ENCODE results near the gene PSMG4. TPM values are rescaled to one million over a fixed set of nuclear protein-coding genes. Genes with fewer than 3 reads are reported as not detected.

The PSMG4 gene
- total and polyA plus RNA-seq, 2 of the 8 experiments (the other 6 are each of a cell fraction or from before 2014, with no cell fraction given), result 40.6 to 113 TPM

GRCh38 chr6:3284436-3284876 is 25.7 kb downstream of the PSMG4 start:
- H3K9ac ChIP-seq (replicated peaks in 1 of 4; ENCODE audit: extremely low read depth in 1 of 4, low read depth in 3 of 4, low read length in 3 of 4), result no peak overlapping the region
- FAIRE-seq, result no peak
- H4K5ac ChIP-seq (ENCODE audit: insufficient read length, low read depth, low read length), result no peak overlapping the region
- no peak overlapping the region for H3K4ac ChIP-seq (replicated peaks; ENCODE audit: insufficient read length, low read depth, low read length)
- no peaks in the 10 kb centered on the region for H3K79me2 ChIP-seq (ENCODE audit: control insufficient read depth in 1 of 2, insufficient read depth in 2 of 2, low read length in 2 of 2)
- 0 out of 2 replicates have a peak overlapping the region, but pooled peaks have one; percentile 46 for H2BK15ac ChIP-seq (ENCODE audit: low read length)
- H4K20me1 ChIP-seq (replicated peaks in 1 of 2; ENCODE audit: control insufficient read depth in 1 of 2, insufficient read depth in 2 of 2, low read length in 2 of 2), result no peaks in the 10 kb centered on the region
- H3K23me2 ChIP-seq (ENCODE audit: low read depth, low read length), result no peaks in the 10 kb centered on the region
- ChIA-PET CTCF (ENCODE audit: partially characterized antibody) (interaction anchor here (0.8 to 5.1 kb wide), 5 partner anchors 13 to 284 kb away, joined by 3 to 35 read pairs (median 5); no protein-coding TSS in a partner anchor), POLR2A (ENCODE audit: partially characterized antibody) (interaction anchor here (2.0 kb wide), 1 partner anchor 12 kb away, joined by 4 read pairs; no protein-coding TSS in a partner anchor)
- no peak overlapping the region for H3K14ac ChIP-seq (ENCODE audit: insufficient read length)
- whole genome bisulfite sequencing, 2 experiments (ENCODE audit: extremely low coverage in 1 of 2, insufficient coverage in 1 of 2, insufficient read length in 1 of 2, insufficient replicate concordance in 2 of 2, low coverage in 1 of 2, low lambda C conversion rate in 2 of 2, missing lambda C conversion rate in 1 of 2), result 95% methylated on average over 17 of the region's 17 CpGs; no CpG with 5 or more reads in 1 of the 2 experiments
- no peak for DNase-seq (ENCODE audit: low read depth in 1 of 2, low spot score in 2 of 2)
- H2AFZ ChIP-seq (ENCODE audit: low read length), result no peak overlapping the region
- H3K56ac ChIP-seq (replicated peaks; ENCODE audit: insufficient read length, low read depth, low read length), result no peak overlapping the region
- H4K91ac ChIP-seq (replicated peaks; ENCODE audit: insufficient read length, low read length), result no peak overlapping the region
- no peaks in the 10 kb centered on the region for H3K79me1 ChIP-seq (ENCODE audit: low read depth, low read length)
- H4K8ac ChIP-seq (ENCODE audit: extremely low read depth, insufficient read depth, low read length), result no peak overlapping the region
- H3K4me3 ChIP-seq (ENCODE audit: extremely low read depth in 1 of 4, insufficient read depth in 2 of 4, low read depth in 3 of 4, low read length in 4 of 4), result no peak overlapping the region
- H3K27ac ChIP-seq (ENCODE audit: low read depth, low read length), result no peak overlapping the region; the same call in 1 of the 2 replicates
- H3K4me1 ChIP-seq (replicated peaks in 1 of 4; ENCODE audit: control insufficient read depth in 3 of 4, insufficient read depth in 4 of 4, low read length in 3 of 4), result peaks cover 11 to 15% (median 15%) of the 10 kb centered on the region in 4 experiments
- H3K18ac ChIP-seq (ENCODE audit: extremely low read depth, low read length), result no peak overlapping the region; the same call in 1 of the 2 replicates
- H2BK5ac ChIP-seq (ENCODE audit: low read depth, low read length), result no peak overlapping the region; the same call in 1 of the 2 replicates
- H3K36me3 ChIP-seq (ENCODE audit: control insufficient read depth in 2 of 4, insufficient read depth in 4 of 4, low read length in 3 of 4), result peaks cover 0 to 8% (median 2%) of the 10 kb centered on the region in 4 experiments; a peak in 2 of 8 replicates
- H2BK12ac ChIP-seq (ENCODE audit: low read depth, low read length), result no peak overlapping the region
- H3K4me2 ChIP-seq (ENCODE audit: insufficient read depth in 1 of 2, low read depth in 2 of 2, low read length in 2 of 2), result no peak overlapping the region
- H2BK20ac ChIP-seq (ENCODE audit: low read length), result no peak overlapping the region
- no peaks in the 10 kb centered on the region for H3K27me3 ChIP-seq (replicated peaks in 1 of 4; ENCODE audit: control insufficient read depth in 3 of 4, extremely low read depth in 1 of 4, insufficient read depth in 3 of 4, low read length in 3 of 4)
- no peak overlapping the region for H3K23ac ChIP-seq (ENCODE audit: insufficient read length)
- no peaks in the 10 kb centered on the region for H3K9me3 ChIP-seq (ENCODE audit: insufficient read depth in 2 of 2, low read depth in 1 of 2, low read length in 1 of 2)
- no peak for TF ChIP-seq BRCA1 (IDR thresholded peaks at IDR 0.05; ENCODE audit: low read depth, low read length)
- no peak for TF ChIP-seq NANOG (IDR thresholded peaks at IDR 0.05; ENCODE audit: insufficient read depth, low read depth, low read length, poor library complexity, severe bottlenecking)
- TF ChIP-seq SUZ12 (IDR thresholded peaks at IDR 0.05; ENCODE audit: low read length), result no peak
- TF ChIP-seq CHD2 (IDR thresholded peaks at IDR 0.05; ENCODE audit: low read length), result no peak
- TF ChIP-seq TEAD4 (IDR thresholded peaks at IDR 0.05; ENCODE audit: low read depth, low read length), result no peak
- no peak for TF ChIP-seq TAF7 (optimal IDR thresholded peaks at IDR 0.05; ENCODE audit: borderline replicate concordance, low read depth, low read length)
- TF ChIP-seq BCL11A (IDR thresholded peaks at IDR 0.05; ENCODE audit: low read depth in 2 of 2, low read length in 2 of 2), result no peak
- no peak for TF ChIP-seq YY1 (IDR thresholded peaks at IDR 0.05; ENCODE audit: low read depth, low read length)
- no peak for TF ChIP-seq SIRT6 (IDR thresholded peaks at IDR 0.05; ENCODE audit: low read length)
- no peak overlapping the region for H2BK120ac ChIP-seq (replicated peaks; ENCODE audit: low read depth, low read length)
- H2AK5ac ChIP-seq (ENCODE audit: low read depth, low read length), result no peak overlapping the region

Data from H1 (cell line).